Measurements from ENCODE around the gene NCAM2.

NCAM2 gene

DNA sequence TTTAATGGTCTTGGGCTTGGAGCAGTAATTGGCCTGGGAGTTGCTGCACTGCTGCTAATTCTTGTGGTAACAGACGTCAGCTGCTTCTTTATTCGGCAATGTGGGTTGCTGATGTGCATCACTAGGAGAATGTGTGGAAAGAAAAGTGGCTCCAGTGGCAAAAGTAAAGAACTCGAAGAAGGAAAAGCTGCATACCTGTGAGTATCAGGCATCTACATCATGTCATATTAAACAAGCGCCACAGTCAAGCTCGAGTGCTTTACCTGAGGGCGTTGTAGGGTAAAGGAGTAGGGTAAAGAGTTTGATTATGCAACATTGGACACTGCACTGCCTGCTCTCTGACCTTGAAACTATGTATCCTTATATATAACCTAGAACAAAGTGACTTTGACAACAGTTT is 510.6 kb downstream of the NCAM2 start:
- no peaks in the 10 kb centered on the region for H3K27me3 Mint-ChIP-seq (ENCODE audit: low read depth)
- no peak for DNase-seq (ENCODE audit: low spot score)
- no peak overlapping the region for H3K4me3 Mint-ChIP-seq
- peaks cover 13% of the 10 kb centered on the region for H3K9me3 Mint-ChIP-seq
- no peaks in the 10 kb centered on the region for H3K36me3 Mint-ChIP-seq (ENCODE audit: low read depth)
- no peaks in the 10 kb centered on the region for H3K4me1 Mint-ChIP-seq (ENCODE audit: low read depth)
- H3K27ac Mint-ChIP-seq, result no peak overlapping the region

DNA sequence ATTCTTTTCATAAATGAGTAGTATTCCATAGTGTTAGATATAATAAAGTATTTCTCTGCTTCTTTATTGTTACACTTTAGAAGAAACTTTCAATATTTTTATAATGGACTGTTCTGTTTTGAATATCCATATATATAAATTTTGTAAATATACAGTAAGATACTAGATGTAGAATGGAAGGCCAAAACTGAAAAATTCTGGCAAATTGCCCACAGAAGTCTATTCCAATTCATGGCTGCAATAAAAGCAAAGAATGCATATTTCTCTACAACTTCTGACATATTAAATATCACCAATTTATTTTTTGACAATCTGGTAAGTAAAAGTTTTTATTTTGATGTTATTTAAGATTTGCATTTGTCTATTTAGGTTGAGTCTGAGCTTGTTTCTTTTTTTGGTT is 532.5 kb downstream of the NCAM2 start:
- Mint-ChIP-seq H3K9me3 (peaks cover 10% of the 10 kb centered on the region), H3K36me3 (ENCODE audit: low read depth) (no peaks in the 10 kb centered on the region), H3K27me3 (ENCODE audit: low read depth) (no peaks in the 10 kb centered on the region), H3K27ac (no peak overlapping the region), H3K4me3 (no peak overlapping the region), H3K4me1 (ENCODE audit: low read depth) (no peaks in the 10 kb centered on the region)
- no peak for DNase-seq (ENCODE audit: low spot score)

DNA sequence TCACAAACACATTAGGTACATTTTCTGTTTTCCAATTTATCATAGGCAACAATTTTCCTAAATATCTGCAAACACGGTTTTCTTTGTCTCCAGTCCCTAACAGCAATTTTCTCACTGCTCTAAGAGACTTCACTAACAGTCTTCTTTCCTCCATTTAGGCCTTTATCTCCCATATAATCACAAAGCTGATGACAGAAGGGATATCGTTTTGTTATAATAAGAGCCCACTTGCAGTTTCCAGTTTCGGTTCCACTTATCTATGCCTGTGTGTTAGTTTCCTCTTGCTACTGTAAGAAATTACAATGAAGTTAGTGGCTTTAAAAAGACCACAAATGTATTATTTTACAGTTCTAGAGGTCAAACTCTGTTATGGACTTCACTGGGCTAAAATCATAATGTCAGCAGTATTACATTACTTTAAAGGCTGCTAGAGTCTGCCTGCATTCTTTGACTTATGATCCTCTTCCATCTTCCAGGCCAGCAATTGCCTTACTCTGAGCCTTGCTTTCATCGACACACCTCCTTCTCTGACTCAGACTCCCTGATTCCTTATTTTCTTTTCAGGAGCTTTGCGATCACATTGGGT is 549.3 kb downstream of the NCAM2 start:
- no peaks in the 10 kb centered on the region for H3K27me3 Mint-ChIP-seq (ENCODE audit: low read depth)
- peaks cover 26% of the 10 kb centered on the region for H3K9me3 Mint-ChIP-seq
- H3K4me3 Mint-ChIP-seq, result no peak overlapping the region
- DNase-seq (ENCODE audit: low spot score), result no peak
- H3K36me3 Mint-ChIP-seq (ENCODE audit: low read depth), result no peaks in the 10 kb centered on the region
- no peak overlapping the region for H3K27ac Mint-ChIP-seq
- H3K4me1 Mint-ChIP-seq (ENCODE audit: low read depth), result no peaks in the 10 kb centered on the region

DNA sequence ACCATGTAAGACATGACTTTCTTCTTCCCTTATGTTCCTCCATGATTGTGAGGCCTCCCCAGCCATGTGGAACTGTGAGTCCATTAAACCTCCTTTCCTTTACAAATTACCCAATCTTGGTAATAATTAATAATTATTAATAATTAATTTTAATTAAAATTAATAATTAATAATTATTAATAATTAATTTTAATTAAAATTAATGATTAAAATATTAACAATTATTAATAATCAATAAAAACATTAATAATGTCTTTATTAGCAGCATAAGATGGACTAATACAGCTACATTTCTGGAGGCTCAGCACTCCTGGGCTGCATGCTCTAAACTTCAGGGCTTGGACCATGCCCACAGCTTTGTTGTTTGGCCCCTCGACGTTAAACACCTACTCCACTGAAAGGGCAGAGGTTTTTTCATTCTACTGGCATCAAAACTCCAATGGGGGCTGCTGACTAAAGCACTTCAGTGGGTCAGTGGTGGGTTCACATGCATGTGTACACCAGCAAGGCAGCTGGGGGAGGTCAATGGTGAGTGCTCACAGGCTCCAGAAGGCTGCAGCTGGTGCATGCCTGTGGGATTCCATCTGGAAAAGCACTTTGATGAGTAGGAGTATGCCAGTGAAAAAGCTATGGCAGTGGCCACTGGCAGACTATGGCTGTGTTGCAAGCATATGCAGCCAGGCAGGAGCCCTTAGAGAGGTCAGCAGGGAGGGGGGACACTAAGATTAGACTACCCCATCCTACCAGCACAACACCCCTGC is 561.3 kb downstream of the NCAM2 start:
- no peak overlapping the region for H3K27ac Mint-ChIP-seq
- no peaks in the 10 kb centered on the region for H3K36me3 Mint-ChIP-seq (ENCODE audit: low read depth)
- no peaks in the 10 kb centered on the region for H3K4me1 Mint-ChIP-seq (ENCODE audit: low read depth)

More for the DNA sequence above, 561.3 kb downstream of the NCAM2 start:
- Mint-ChIP-seq H3K27me3 (ENCODE audit: low read depth) (no peaks in the 10 kb centered on the region), H3K4me3 (no peak overlapping the region), H3K9me3 (peaks cover 54% of the 10 kb centered on the region)
- DNase-seq (ENCODE audit: low spot score), result no peak

All from T-helper 2 cell treated with Interferon-gamma antibody and Interleukin-4, amounts not matched to agents 5 μg/mL and 100 μg/mL, for 36 hours (primary cell).